GM19025 (cell line): Measurements from ENCODE around the gene TRIP6.

Source experiments
- ATAC-seq: cut with Tn5 transposase; IDR thresholded peaks from one replicate; pipeline ENCODE4 v1.9.1; 2021; ENCODE audit warnings: mild to moderate bottlenecking, low read depth, moderate library complexity; ENCODE audit not compliant: unreplicated experiment

Gene TRIP6

GRCh38 chr7:100867040-100867775 is at the start of gene TRIP6:
TSS of gene TRIP6 (plus strand) at chr7:100867387. CDS start at chr7:100867498, 111 bp downstream.
- no peak for ATAC-seq

GRCh38 chr7:100818366-100818765 is 48.8 kb upstream of the TRIP6 start:
- no peak for ATAC-seq

- no peak for ATAC-seq
Measured at GRCh38 chr7:100818825-100819224, 48.4 kb upstream of the TRIP6 start.

- no peak for ATAC-seq
Measured at GRCh38 chr7:100819586-100819985, 47.6 kb upstream of the TRIP6 start.

GRCh38 chr7:100822236-100823139 is 44.7 kb upstream of the TRIP6 start:
- ATAC-seq: no peak

GRCh38 chr7:100823140-100823525 is 44.1 kb upstream of the TRIP6 start:
- ATAC-seq: no peak

GRCh38 chr7:100823534-100823933 is 43.7 kb upstream of the TRIP6 start:
- ATAC-seq: no peak

- no peak for ATAC-seq
Measured at GRCh38 chr7:100824499-100825214, 42.5 kb upstream of the TRIP6 start.

- ATAC-seq: no peak
Measured at GRCh38 chr7:100825215-100825671, 41.9 kb upstream of the TRIP6 start.

GRCh38 chr7:100825751-100826513 is 41.3 kb upstream of the TRIP6 start:
- no peak for ATAC-seq

GRCh38 chr7:100826514-100827329 is 40.5 kb upstream of the TRIP6 start:
- no peak for ATAC-seq

GRCh38 chr7:100827330-100828226 is 39.6 kb upstream of the TRIP6 start, which contains the start of gene EPHB4:
TSS of gene EPHB4 (minus strand) at chr7:100827523. CDS start at chr7:100827030, 493 bp downstream.
- ATAC-seq: no peak

GRCh38 chr7:100829150-100829716 is 38.0 kb upstream of the TRIP6 start:
- no peak for ATAC-seq

GRCh38 chr7:100830396-100830795 is 36.8 kb upstream of the TRIP6 start:
- no peak for ATAC-seq

- ATAC-seq: no peak
Measured at GRCh38 chr7:100832281-100832633, 34.9 kb upstream of the TRIP6 start.

- ATAC-seq: no peak
Measured at GRCh38 chr7:100835903-100836811, 31.0 kb upstream of the TRIP6 start.

GRCh38 chr7:100836812-100837098 is 30.4 kb upstream of the TRIP6 start:
- ATAC-seq: no peak
